Stimulated activated CD8-positive, alpha-beta memory T cell treated with anti-CD3 and anti-CD28 coated beads, Interleukin-2, amount 100 ng/mL, for 1 hour (primary cell): Measurements from ENCODE around the gene IMMP2L.

Experiments
- DNase-seq, 2 donors: peaks; one replicate each; pipeline ENCODE4 v3.0.0-alpha.2; 2020; ENCODE audit warnings: low read depth in 2 of 2

Gene IMMP2L

DNA sequence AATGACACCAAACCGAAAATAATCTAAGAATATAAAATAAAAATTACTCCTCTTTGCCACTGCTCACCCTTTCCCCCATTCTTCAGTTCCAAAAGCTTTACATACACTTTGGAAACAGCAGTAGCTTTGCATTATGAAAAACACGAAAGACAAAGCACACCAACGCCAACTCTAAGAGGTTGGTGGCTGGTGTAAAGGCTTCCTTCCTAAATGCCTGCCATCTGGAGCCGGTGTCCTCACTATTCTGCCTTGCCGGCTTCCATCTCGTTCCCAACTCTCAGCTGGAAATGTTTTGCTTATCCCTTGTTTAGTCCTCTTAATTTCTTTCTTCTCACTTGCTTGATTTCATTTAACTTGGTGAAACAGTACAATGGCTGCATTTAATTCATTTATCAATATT is 752.5 kb downstream of the IMMP2L start:
- DNase-seq: no peak

DNA sequence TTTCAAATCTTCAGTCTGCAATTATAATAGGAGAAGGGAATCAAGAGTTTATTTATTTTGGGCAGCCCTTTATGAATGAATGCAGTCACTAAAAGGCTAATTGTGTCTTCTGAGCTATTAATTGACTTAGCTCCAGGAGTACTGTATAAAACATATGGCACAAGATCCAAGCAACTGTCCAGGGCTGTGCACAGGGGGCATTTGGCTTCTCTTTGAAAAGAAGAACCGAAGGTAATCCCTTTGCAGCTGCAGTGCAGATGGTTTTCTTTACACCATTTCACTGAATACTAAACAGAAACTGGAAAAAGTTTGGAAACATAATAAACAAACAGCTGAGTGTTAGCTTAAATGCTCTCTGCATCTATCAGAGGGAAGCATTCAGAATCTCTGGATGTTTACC is 753.9 kb downstream of the IMMP2L start:
- DNase-seq: no peak

DNA sequence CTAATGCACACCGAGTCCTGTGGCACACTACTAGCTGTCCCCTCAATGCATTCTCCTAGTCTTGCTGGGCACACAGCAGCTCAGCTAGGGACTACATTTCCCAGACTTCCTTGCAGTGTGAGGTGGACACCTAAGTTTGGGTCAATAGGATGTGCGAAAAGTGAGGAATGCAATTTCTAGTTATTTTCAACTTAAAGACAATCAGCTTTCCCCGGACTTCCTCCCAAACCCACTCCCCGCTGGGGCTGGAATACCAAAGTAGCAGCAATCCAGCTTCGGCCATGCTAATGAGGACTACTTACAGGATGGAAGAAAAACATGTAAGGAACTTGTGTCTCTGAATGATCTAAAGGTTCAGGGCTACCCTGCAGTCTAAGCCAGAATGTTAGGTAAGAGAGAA is 757.8 kb downstream of the IMMP2L start:
- no peak for DNase-seq

DNA sequence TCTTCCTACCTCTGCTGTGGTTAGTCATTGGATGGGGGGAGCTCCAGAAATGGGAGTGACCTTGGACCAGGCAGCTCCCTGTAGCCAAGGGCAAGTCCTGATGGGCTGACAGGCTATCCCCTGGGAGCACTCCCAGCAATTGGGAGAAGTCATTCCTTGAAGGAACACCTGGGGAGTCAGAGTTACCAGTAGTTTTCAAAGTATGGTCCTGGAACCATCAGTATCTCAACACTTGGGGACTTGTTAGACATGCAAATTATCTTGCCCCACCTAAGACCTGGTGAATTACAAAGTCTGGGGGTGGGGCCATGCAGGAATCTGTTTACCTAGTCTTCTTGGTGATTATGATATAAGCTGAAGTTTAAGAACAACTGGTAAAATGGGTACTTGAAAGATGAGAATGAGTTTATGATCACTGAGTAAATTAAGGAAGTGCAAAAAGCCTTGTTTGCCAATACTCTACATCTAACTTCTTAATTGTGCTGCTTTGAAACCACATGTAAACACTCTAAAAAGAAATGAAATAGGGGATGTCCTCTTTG is 758.6 kb downstream of the IMMP2L start:
- DNase-seq: no peak

DNA sequence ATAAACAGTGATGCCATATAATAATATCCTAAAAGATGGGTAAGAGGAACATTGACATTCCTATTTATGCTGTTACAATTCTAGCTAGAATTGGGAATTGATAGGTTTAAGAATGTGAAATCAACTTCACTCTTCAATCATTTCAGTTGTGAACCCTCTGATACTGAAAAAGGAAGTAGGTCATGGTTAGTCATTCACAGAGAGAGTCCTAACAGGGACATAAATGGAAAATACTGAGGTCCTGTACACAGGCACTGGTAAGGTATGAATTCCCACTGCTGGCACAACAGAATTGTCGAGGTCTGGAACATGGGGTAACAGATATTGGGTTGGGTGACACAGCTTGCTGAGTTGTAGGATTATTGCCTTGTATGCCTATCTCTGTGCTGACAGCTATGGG is 760.8 kb downstream of the IMMP2L start:
- DNase-seq: no peak

DNA sequence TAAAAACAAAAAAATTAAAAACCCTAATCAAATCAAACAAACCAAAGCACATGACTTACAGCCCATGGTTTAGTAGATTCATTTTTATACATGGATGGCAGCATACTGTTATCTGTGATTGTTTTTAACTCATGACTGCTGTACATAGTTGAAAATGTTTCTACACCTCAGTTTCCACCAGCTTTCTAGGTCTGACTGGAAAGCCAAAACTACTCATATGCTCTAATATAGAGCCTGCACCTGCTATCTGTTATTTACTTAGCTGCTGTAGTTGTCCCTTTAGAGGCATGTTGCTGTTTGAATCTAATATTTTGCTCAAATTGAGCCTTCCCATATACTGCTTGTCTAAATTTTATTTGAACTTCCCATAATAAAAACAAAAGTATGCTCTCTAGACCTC is 761.3 kb downstream of the IMMP2L start:
- DNase-seq: no peak

DNA sequence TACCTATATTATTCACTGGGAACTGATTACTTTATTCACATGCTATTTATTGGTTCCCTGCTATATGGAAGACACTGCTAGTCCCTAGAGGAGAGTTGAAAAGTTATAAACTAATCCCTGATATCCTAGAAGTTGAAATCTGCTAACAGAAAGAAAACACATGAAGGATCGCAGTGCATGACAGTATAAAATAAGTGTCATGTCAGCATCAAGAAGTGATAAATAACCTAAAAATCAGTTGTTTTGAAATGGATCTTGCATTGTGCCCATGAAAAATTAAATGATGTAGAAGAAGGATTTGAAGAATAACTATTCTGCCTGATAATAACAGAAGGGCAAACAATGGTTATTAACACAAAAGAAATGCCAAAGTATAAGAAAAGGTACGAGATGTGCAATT is 764.6 kb downstream of the IMMP2L start:
- DNase-seq: no peak

DNA sequence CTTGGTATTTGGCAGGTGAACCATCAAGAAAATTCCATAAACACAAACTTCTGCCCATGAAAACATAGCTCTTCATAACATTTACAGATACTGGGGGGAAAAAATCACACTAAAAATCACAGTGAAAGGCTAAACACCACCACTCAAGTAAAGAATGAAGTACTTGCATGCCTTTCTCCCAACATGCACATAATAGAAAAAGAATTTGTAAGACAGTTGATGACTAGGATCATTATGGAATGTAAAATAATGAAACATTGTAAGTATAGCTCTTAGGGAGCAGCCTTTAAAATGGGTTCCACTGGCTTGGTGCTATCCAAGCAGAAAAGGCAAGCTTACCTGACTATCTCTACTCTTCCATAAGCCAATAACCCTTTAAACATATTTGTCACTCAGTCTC is 771.3 kb downstream of the IMMP2L start:
- DNase-seq: no peak

DNA sequence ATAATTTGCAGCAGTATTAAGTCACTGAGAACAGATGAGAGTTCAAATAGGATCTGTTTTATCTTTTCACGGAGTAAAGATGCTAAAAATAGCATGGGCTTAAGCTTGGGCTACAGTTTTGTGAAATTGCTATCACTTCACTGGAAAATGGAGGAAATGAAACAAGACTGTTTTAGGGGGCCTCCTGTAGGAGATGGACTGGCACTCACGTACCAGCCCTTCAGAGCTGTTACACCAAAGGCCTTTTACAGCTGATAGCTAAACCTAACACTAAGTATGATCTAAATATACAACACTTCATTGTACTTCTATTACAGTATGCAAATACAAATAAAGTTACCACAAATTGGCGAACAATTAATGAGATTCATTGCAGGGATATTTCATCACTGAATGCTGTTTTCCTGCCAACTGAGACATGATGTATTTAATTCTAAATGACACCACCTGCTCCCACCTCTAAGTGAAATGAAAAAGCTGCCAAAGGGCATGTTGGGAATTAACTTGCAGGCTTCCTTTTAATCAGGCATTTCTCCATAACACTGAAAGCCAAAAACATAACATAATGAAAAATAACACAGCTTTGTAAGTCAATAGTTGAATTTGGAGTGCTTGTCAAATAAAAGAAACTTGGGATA is 775.8 kb downstream of the IMMP2L start:
- no peak for DNase-seq

DNA sequence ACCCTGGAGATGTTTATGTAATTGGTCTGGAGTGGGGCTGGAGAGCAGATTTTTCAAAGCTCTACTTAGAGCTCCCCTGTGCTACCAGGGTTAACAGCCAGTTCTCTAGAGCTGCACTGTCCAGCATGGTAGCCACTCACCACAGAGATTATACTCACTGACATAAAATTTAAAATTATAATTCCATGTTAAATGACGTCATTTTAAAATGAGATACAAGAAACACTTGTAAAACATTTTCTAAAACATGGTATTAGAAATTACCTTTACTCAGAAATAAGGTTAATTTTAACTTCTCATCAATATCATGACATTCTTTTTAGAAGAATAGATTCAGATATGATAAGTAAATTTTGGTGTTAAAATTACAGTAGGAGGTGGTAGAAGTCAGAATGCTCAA is 777.5 kb downstream of the IMMP2L start:
- no peak for DNase-seq

DNA sequence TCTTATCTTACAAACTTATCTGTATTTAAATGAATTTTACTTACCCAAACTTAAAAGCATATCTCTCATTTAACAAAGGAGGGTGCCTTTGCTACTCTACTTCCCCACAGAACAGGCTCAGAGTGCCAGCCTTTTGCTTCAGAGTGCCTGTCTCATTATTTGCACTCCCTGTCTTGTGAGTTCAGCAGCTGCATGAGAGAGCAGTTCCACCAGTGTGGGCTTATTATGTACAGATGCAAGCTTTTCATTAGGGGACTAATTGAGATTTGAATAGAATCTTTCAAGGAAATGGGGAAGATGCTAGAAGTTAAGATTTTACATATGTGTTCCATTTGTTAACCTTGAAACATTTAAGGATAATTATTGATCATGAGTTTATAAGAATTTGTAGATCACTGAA is 781.6 kb downstream of the IMMP2L start:
- no peak for DNase-seq

DNA sequence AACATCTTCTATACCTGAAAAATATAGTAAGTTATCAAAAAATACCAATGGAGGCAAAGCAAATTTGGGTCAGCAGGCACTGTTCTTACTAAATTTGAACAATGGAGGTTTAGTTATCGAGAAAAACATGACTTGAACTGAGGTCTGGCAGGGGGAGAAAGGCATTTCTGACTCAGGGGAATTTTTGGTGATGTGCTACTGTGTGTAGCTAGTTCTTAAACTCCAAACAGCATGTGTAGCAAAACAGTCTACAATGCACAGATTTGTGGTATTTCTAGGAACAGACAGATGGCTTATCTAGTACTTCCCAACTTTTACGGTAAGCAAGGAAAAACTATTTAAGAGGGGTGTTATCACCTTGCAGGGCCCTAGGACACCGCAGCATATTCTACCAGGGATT is 783.0 kb downstream of the IMMP2L start:
- no peak for DNase-seq

DNA sequence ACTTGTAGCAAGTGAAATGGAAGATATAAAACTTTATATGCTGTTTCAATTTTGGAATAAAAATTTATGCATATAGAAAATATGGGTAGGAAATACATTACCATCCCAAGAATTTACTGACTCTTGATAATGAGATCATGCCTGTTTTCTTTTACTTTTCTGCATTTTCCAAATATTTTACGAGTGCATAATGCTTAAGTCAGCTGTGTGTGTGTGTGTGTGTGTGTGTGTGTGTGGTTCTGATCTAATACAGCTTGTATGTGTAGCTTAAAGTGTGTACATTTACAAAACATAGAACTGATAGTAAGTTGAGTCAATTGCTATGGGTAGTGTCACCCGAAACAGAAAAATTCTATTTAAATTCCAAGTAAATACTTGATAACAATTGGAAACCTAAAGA is 787.2 kb downstream of the IMMP2L start:
- no peak for DNase-seq

DNA sequence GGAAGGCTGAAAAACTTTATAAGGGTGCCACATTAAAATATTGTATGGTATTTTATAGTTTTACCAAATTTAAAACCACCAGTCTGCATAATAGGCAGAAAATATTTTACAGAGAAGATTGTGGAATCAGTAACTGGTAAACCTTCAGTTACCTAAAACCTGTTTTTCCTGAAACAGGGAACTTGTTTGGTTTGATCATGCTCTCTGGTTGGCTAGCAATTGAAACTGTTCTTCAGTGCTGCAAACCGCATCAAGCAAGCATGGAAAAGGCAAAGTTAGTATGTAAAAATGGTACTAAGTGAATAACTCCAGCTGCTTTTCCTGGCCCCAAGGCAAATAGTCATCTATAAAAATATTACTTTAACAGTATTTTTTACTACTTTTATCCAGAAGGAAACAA is 788.2 kb downstream of the IMMP2L start:
- no peak for DNase-seq

DNA sequence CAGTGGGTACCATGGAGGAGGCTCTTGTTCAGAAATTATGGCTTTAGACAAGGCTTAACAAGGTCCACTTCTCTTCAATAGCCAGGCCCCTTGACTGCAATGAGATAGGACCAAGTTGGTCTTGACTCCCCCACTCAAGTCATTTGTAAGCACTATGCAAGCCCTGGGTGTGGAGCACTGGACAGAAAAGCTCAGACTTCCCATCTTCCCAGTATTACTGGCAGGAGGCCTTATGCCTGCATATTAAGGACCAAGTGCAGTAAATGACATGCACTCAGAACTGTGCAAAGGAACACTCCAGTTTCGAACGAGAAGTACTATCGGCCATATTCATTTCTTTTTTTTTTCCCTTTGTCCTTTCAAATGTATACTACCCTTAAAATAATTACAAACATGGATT is 789.7 kb downstream of the IMMP2L start:
- no peak for DNase-seq

DNA sequence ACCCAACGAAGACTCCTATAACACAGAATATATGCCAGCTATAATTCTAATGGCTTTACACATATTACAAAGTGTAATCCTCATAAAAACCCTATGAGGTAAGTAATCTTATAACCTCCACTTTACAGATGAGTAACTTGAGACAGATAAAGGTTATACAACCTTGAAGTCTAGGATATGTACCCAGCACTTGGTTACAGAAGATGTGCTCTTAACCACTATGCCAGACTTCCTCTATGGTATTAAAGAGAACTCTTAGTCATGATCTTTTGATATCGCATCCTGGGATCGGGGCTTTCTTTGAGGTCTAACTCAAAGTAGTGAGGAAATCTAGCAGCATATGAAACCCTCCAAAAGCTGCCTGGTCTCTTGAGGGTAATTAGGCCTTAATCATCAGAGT is 790.6 kb downstream of the IMMP2L start:
- DNase-seq: no peak

DNA sequence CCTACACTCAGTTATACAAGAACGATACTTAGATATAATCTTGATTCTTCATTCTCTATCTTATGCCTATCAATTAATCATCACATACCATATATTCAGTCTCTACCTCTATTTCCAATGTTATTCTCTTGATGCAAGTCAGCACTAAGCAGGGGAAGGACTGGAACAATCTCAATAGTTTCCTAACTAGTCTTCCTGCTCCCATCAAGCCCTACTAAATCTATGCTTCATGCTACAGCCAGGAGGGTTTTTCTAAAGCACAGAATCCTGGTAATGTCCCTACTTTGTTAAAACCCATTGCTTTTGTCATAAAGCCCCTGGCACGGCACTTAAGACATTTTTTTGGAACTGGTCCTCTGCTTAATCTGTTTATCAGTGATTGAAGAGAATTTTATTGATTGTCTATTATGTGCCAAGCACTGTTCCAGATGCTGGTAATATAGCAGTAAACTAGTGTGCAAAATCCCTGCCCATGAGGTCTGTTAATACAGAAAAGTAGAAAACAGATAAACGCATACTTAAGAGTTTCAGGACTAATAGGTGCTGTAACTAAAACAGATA is 794.7 kb downstream of the IMMP2L start:
- no peak for DNase-seq

DNA sequence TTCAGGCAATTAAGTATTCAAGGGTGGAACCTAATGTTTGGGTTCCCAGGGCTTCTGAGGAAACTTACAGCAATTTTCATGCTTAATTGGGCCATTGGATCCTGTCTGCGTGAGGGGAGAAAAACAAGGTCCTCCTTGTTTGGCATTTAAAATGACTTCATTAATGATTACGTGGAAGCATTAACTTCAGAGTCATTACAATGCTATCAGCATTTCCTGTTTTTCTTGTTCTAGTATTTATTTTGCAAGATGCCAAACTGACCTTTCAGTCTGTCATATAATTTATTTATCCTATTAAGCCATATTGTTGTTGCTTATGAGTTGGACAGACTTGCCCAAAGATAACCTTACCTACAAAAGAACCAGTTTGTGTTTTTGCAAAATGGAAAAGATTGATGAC is 795.4 kb downstream of the IMMP2L start:
- no peak for DNase-seq

DNA sequence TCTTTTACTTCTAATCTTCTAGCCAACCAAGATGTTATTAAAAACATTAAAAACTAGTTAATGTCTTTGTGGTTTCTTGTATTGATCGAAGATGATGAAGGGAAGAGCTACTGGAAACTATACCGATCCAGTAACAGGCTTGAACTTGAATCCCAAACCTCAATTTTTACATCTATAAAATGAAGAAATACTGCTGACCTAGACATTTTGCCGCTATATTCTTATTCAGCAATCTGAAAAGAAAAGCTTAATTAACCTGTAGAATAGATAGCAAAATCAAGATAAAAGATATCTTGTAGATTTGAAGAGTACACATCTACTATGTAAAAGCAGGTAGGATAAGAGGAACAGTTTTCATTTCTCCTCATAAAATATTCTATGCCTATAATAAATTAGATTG is 797.4 kb downstream of the IMMP2L start:
- no peak for DNase-seq

DNA sequence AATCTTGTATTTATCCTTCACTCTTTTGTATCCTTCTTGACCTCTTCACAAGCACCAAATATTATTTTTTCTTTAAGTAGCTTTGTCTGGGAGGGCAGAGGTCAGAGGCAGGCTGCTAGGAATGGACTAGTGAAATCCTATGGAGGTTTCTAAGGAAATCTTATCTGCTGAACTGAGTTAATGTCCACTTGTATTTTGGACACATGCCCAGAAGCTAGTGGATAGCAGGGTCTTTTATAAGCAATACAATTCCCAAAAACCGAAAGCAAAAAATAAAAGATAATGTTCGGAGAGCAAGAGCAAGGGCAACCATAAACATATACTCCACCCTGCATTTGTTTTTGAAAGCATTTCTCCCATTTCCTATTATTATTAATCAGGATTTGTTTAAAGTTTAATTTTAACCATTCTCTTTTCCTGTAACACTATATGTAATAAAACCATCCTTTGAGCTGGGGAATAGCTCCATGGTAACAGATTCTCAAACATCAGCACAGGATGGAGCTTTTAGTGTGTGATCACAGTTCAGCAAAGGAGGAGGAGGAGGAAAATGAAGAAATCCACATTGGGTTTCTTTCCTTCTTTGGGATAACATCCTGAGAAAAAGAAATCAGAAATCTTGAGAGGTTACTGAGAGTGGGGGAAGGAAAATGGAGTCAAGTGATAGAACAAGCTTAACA is 799.6 kb downstream of the IMMP2L start:
- DNase-seq: no peak

DNA sequence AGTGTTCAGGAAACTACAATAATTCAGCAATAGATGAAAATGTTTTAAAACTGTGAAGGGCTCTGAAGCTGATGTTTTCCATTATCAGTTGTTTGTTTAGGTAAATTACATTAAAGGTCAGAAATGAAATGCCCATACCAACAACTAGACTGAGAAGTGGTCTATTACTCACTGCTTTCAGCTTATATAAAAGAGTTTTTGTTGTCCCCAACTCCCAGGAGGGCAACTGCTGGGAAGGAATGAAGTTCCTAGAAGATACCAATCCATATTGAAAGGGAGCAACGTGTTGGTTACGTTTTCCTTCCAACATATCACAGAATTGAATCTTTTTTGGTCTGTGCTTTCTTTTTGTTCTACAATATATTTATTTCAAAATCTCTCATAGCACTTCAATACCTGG is 802.0 kb downstream of the IMMP2L start:
- DNase-seq: no peak

DNA sequence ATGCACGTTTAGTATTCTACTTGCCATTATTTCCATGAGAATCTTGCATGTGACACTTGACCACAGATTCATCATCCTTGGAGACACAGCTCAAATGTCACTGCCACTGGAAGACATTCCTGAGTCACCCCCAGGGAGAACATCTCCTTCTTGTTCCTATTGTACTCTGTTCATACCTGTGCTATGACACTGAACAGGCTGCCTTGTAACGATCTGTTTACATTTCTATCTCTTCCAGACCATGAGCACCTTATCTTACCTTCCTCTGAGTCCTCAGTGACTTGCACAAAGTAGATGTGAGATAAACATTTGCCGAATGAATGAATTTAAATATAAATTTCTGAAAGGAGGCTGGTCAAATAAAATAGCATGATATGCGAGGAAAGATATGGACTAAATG is 803.2 kb downstream of the IMMP2L start:
- DNase-seq: no peak

DNA sequence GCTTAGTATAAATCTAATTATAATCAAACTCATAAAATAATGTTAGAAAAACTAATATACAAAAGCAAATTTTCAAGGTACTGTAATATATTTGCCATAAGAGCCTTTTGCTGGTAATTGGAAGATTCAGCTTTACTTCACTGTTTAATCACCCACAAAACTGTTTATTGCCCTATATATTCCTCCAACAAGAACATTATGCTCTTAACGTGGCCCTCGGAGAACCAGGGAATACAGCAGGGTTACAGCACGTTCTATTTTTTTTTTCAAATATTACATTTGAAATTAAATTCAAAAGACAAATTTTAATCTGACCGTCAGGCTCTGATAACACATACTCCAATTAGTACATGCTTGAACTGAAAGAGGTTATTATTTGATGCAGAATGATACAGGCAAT is 807.6 kb downstream of the IMMP2L start:
- no peak for DNase-seq
